IMR-90 (cell line): ENCODE data around the gene CGA. TPM values are rescaled to one million over a fixed set of nuclear protein-coding genes. Genes with fewer than 3 reads are reported as not detected.

ENCODE experiments used
- ATAC-seq: fragments of 200-7000 bp; cut with Tn5 transposase; 2 replicates; pipeline ENCODE4 v1.9.1; 2020; ENCODE audit warnings: low read depth, mild to moderate bottlenecking, moderate library complexity
- BruUV-seq: library from RNA; stranded (reverse); fragments of 400-500 nt; replicated peaks from 2 replicates; lab custom pipeline; 2021; lab: Mats Ljungman, UMichigan
- CTCF ChIA-PET: fragments of 300-600 bp; formaldehyde crosslinking; extraction: SDS; loops from one replicate; lab custom pipeline; 2021; ENCODE audit warnings: antibody characterized with exemption; lab: Yijun Ruan, JAX
- POLR2A ChIA-PET: fragments of 300-600 bp; sonication (Branson Sonifier 250); formaldehyde crosslinking; loops from one replicate; lab custom pipeline; 2022; ENCODE audit warnings: antibody characterized with exemption; ENCODE audit not compliant: unreplicated experiment; lab: Charles Lee
- DNase-seq: peaks from one replicate; pipeline ENCODE4 v3.0.0; 2013
- H2AFZ ChIP-seq: replicated peaks from 2 replicates; pipeline ENCODE3; 2013; ENCODE audit warnings: low read length, mild to moderate bottlenecking; ENCODE audit not compliant: poor library complexity
- H2AK5ac ChIP-seq: 2 replicates; pipeline ENCODE4 v1.6.1; 2013; ENCODE audit warnings: low read depth, low read length, inconsistent platforms
- H2AK9ac ChIP-seq: replicated peaks from 2 replicates; pipeline ENCODE3; 2013; ENCODE audit warnings: mild to moderate bottlenecking, low read depth, low read length, moderate library complexity; ENCODE audit not compliant: poor library complexity
- H2BK120ac ChIP-seq: 2 replicates; pipeline ENCODE4 v1.6.1; 2013; ENCODE audit warnings: low read depth, low read length, inconsistent platforms
- H2BK15ac ChIP-seq: 3 replicates; pipeline ENCODE4 v1.6.1; 2013; ENCODE audit warnings: low read depth, low read length, inconsistent platforms
- H2BK20ac ChIP-seq: 2 replicates; pipeline ENCODE4 v1.6.1; 2013; ENCODE audit warnings: low read depth, mild to moderate bottlenecking, inconsistent platforms, low read length, moderate library complexity
- H2BK5ac ChIP-seq: 2 replicates; pipeline ENCODE4 v1.6.1; 2013; ENCODE audit warnings: mild to moderate bottlenecking, low read depth, low read length, inconsistent platforms; ENCODE audit not compliant: poor library complexity, severe bottlenecking
- H3K14ac ChIP-seq: replicated peaks from 2 replicates; pipeline ENCODE4 v1.6.1; 2013; ENCODE audit warnings: low read depth, low read length, inconsistent platforms
- H3K18ac ChIP-seq: 2 replicates; pipeline ENCODE4 v1.6.1; 2013; ENCODE audit warnings: low read depth, low read length, control low read depth
- H3K23ac ChIP-seq: 2 replicates; pipeline ENCODE4 v1.6.1; 2013; ENCODE audit warnings: low read depth, low read length, inconsistent platforms
- H3K27ac ChIP-seq: 2 replicates; pipeline ENCODE4 v1.5.1; 2013; ENCODE audit warnings: mild to moderate bottlenecking, control low read depth, low read length; ENCODE audit not compliant: insufficient read depth
- H3K27me3 ChIP-seq: 2 replicates; pipeline ENCODE4 v1.6.1; 2013; ENCODE audit warnings: low read length; ENCODE audit not compliant: control insufficient read depth, insufficient read depth
- H3K36me3 ChIP-seq: 2 replicates; pipeline ENCODE4 v1.6.1; 2013; ENCODE audit warnings: low read length, mixed read lengths; ENCODE audit not compliant: control insufficient read depth, insufficient read depth
- H3K4ac ChIP-seq: 2 replicates; pipeline ENCODE4 v1.6.1; 2013; ENCODE audit warnings: low read depth, low read length, inconsistent platforms
- H3K4me1 ChIP-seq: 2 replicates; pipeline ENCODE4 v1.6.1; 2013; ENCODE audit warnings: low read length, mixed read lengths; ENCODE audit not compliant: control insufficient read depth, insufficient read depth
- H3K4me2 ChIP-seq: 2 replicates; pipeline ENCODE4 v1.6.1; 2013; ENCODE audit warnings: low read depth, mild to moderate bottlenecking, control low read depth, low read length, moderate library complexity
- H3K4me3 ChIP-seq: 2 replicates; pipeline ENCODE4 v1.5.1; 2013; ENCODE audit warnings: low read depth, mild to moderate bottlenecking, control low read depth, low read length, moderate library complexity; ENCODE audit not compliant: insufficient read depth
- H3K56ac ChIP-seq: 2 replicates; pipeline ENCODE4 v1.6.1; 2013; ENCODE audit warnings: low read length, inconsistent platforms; ENCODE audit not compliant: insufficient read depth; ENCODE audit errors: extremely low read depth
- H3K79me1 ChIP-seq, 2 experiments: 2 replicates each; pipeline ENCODE4 v1.6.1; 2013; ENCODE audit warnings: low read length in 2 of 2, inconsistent platforms in 1 of 2, low read depth in 1 of 2
- H3K9ac ChIP-seq: 2 replicates; pipeline ENCODE4 v1.6.1; 2013; ENCODE audit warnings: low read depth, low read length, control low read depth
- H3K9me1 ChIP-seq: 2 replicates; pipeline ENCODE4 v1.6.1; 2013; ENCODE audit warnings: low read length, inconsistent platforms; ENCODE audit not compliant: insufficient read depth
- H3K9me3 ChIP-seq: 2 replicates; pipeline ENCODE4 v1.6.1; 2013; ENCODE audit warnings: low read length; ENCODE audit not compliant: control insufficient read depth, insufficient read depth
- H4K20me1 ChIP-seq: 2 replicates; pipeline ENCODE4 v1.6.1; 2013; ENCODE audit warnings: low read length, inconsistent platforms; ENCODE audit not compliant: insufficient read depth
- H4K5ac ChIP-seq: 2 replicates; pipeline ENCODE4 v1.6.1; 2013; ENCODE audit warnings: mild to moderate bottlenecking, low read depth, low read length, control low read depth
- H4K8ac ChIP-seq, 2 experiments: 2 replicates each; pipeline ENCODE4 v1.6.1; 2013; ENCODE audit warnings: low read depth in 2 of 2, low read length in 2 of 2, control low read depth in 1 of 2, inconsistent platforms in 1 of 2
- H4K91ac ChIP-seq: 2 replicates; pipeline ENCODE4 v1.6.1; 2013; ENCODE audit warnings: low read depth, low read length, inconsistent platforms; ENCODE audit not compliant: insufficient read depth
- CTCF ChIP-seq: conservative IDR thresholded peaks from 2 replicates; pipeline ENCODE4 v1.5.1; 2012; ENCODE audit warnings: mild to moderate bottlenecking, low read depth, low read length, improper control_type of control experiment
- FOS ChIP-seq: fragments of 150-350 bp; IDR thresholded peaks from 2 replicates; pipeline ENCODE4 v1.6.1; 2016; ENCODE audit warnings: low read depth, low read length
- MAFK ChIP-seq: IDR thresholded peaks from 2 replicates; pipeline ENCODE4 v1.6.1; 2012; ENCODE audit warnings: low read depth, low read length, improper control_type of control experiment
- RAD21 ChIP-seq: IDR thresholded peaks from 2 replicates; pipeline ENCODE4 v1.6.1; 2012; ENCODE audit warnings: low read length, improper control_type of control experiment
- RFX5 ChIP-seq: IDR thresholded peaks from 2 replicates; pipeline ENCODE4 v1.8.0; 2012; ENCODE audit warnings: low read depth, mild to moderate bottlenecking, low read length, moderate library complexity
- SMC3 ChIP-seq: fragments of 150-350 bp; IDR thresholded peaks from 2 replicates; pipeline ENCODE4 v1.6.1; 2016; ENCODE audit warnings: low read depth, mild to moderate bottlenecking, antibody characterized with exemption, low read length, moderate library complexity
- WGBS, 2 experiments: methylation state at CpG; one replicate each; pipeline versions ENCODE4 v1.1.5 to v1.1.7; 2013; ENCODE audit warnings: missing lambda C conversion rate in 2 of 2; ENCODE audit not compliant: insufficient read length in 1 of 2; ENCODE audit errors: extremely low coverage in 2 of 2; 5-methylcytosine and 5-hydroxymethylcytosine counted together
- dilution Hi-C: fragments of 300-500 bp; cut with HindIII; formaldehyde crosslinking; loops from one replicate; pipeline ENCODE4 v1.14.3; 2018; ENCODE audit warnings: low sequenced_read_pairs; ENCODE audit not compliant: unreplicated experiment
- in situ Hi-C: fragments of 300-500 bp; cut with MboI; formaldehyde crosslinking; loops from 3 replicates; pipeline ENCODE4 v1.14.3; 2019; ENCODE audit warnings: low sequenced_read_pairs, inconsistent platforms, mixed read lengths
- intact Hi-C: fragments of 100-400 bp; cut with micrococcal nuclease; formaldehyde crosslinking; loops from 2 replicates; pipeline ENCODE4 v1.10.0; 2022
- polyA plus RNA-seq, 3 experiments: library from polyadenylated mRNA; depleted of rRNA; stranded (reverse); fragments of >200 nt; gene quantifications; 2 replicates each; pipeline ENCODE4 v1.2.3, GENCODE V29; 2012; ENCODE audit warnings: low replicate concordance in 1 of 3
- total RNA-seq: library from RNA; depleted of rRNA; stranded (reverse); fragments of >200 nt; gene quantifications from 2 replicates; pipeline ENCODE4 v1.2.3, GENCODE V29; 2012

Gene CGA
- total and polyA plus RNA-seq, 2 of the 4 experiments (the other 2 are of a cell fraction) = 0.15 TPM; not detected in 1

GRCh38 chr6:87139236-87139635, 44.3 kb upstream of the CGA start:
- dilution Hi-C loops (no loop called here), intact Hi-C loops (loop anchor here (2.0 to 5.0 kb wide), 4 partner anchors 72 to 254 kb away; partner anchors contain the start of gene SMIM8), in situ Hi-C loops (no loop called here)
- BruUV-seq = no TSS peak
- peak; percentile 79 for ATAC-seq
- Histone ChIP-seq H3K23ac (no peak overlapping the region), H4K91ac (no peak overlapping the region), H3K4me2 (no peak overlapping the region), H2BK5ac (no peak overlapping the region), H3K9ac (no peak overlapping the region), H2BK120ac (no peak overlapping the region), H2AFZ (no peak overlapping the region), H4K8ac (no peak overlapping the region), H3K18ac (no peak overlapping the region), H4K5ac (no peak overlapping the region), H4K20me1 (no peaks in the 10 kb centered on the region), H2AK9ac (no peak overlapping the region), H3K36me3 (no peaks in the 10 kb centered on the region), H3K27ac (no peak overlapping the region), H3K9me1 (no peaks in the 10 kb centered on the region), H3K14ac (no peak overlapping the region), H3K4me3 (no peak overlapping the region), H2AK5ac (no peak overlapping the region), H3K27me3 (peaks cover 2% of the 10 kb centered on the region), H2BK20ac (no peak overlapping the region), H3K4me1 (no peaks in the 10 kb centered on the region), H3K79me1 (no peaks in the 10 kb centered on the region), H3K4ac (no peak overlapping the region), H3K56ac (no peak overlapping the region), H2BK15ac (no peak overlapping the region), H3K9me3 (no peaks in the 10 kb centered on the region)
- whole genome bisulfite sequencing, 2 experiments = no CpG with 5 or more reads among the region's 1 CpG
- DNase-seq = peak; percentile 62
- ChIA-PET CTCF (interaction anchor here (0.6 to 1.3 kb wide), 7 partner anchors 72 to 368 kb away, joined by 3 to 10 read pairs (median 3); no protein-coding TSS in a partner anchor), POLR2A (no interaction called here)
- no peak for TF ChIP-seq FOS
- peak; percentile 71 for TF ChIP-seq CTCF
- peak; percentile 61 for TF ChIP-seq SMC3
- peak; percentile 79 for TF ChIP-seq MAFK
- no peak for TF ChIP-seq RFX5
- peak; percentile 81 for TF ChIP-seq RAD21
